Liver (tissue), 9 donors: ENCODE results near the gene ENTHD1. TPM values are rescaled to one million over a fixed set of nuclear protein-coding genes. Genes with fewer than 3 reads are reported as not detected.

Source experiments
- DNase-seq: peaks from one replicate; pipeline ENCODE4 v3.0.0-alpha.2; 2017; ENCODE audit warnings: low spot score
- H3K27ac ChIP-seq, 2 donors: one replicate each; pipeline ENCODE4 v1.7.0; 2013; ENCODE audit warnings: inconsistent platforms in 2 of 2, low read length in 2 of 2, control low read depth in 1 of 2, low read depth in 1 of 2, mild to moderate bottlenecking in 1 of 2
- H3K27me3 ChIP-seq, 4 donors: one replicate each; pipeline versions ENCODE4 v1.6.1 to v1.7.0; 2013; ENCODE audit warnings: low read length in 3 of 4, inconsistent platforms in 1 of 4, mild to moderate bottlenecking in 1 of 4, moderate library complexity in 1 of 4; ENCODE audit not compliant: control insufficient read depth in 4 of 4, insufficient read depth in 4 of 4
- H3K36me3 ChIP-seq, 4 donors: one replicate each; pipeline versions ENCODE4 v1.6.1 to v1.7.0; 2013; ENCODE audit warnings: low read length in 3 of 4, mild to moderate bottlenecking in 3 of 4, low read depth in 1 of 4, moderate library complexity in 1 of 4; ENCODE audit not compliant: control insufficient read depth in 4 of 4, insufficient read depth in 3 of 4
- H3K4me1 ChIP-seq, 4 donors: one replicate each; pipeline versions ENCODE4 v1.6.1 to v1.7.0; 2013; ENCODE audit warnings: low read length in 3 of 4, mild to moderate bottlenecking in 3 of 4, moderate library complexity in 1 of 4; ENCODE audit not compliant: control insufficient read depth in 4 of 4, insufficient read depth in 4 of 4
- H3K4me3 ChIP-seq, 3 donors: one replicate each; pipeline versions ENCODE4 v1.6.1 to v1.7.0; 2013; ENCODE audit warnings: low read length in 3 of 3, control low read depth in 1 of 3, low read depth in 1 of 3, mild to moderate bottlenecking in 1 of 3
- H3K9ac ChIP-seq, 2 donors: one replicate each; pipeline ENCODE4 v1.7.0; 2013; ENCODE audit warnings: low read length in 2 of 2, mild to moderate bottlenecking in 2 of 2, moderate library complexity in 2 of 2, control low read depth in 1 of 2, low read depth in 1 of 2
- H3K9me3 ChIP-seq, 4 donors: one replicate each; pipeline versions ENCODE4 v1.6.1 to v1.7.0; 2013; ENCODE audit warnings: low read length in 3 of 4; ENCODE audit not compliant: control insufficient read depth in 4 of 4
- ATF3 ChIP-seq: IDR thresholded peaks from 2 replicates; pipeline ENCODE4 v1.6.1; 2016; ENCODE audit warnings: antibody characterized with exemption
- CTCF ChIP-seq: fragments of 150-350 bp; IDR thresholded peaks from 2 replicates; pipeline ENCODE4 v1.5.1; 2017; ENCODE audit warnings: improper control_type of control experiment, low read depth, low read length; ENCODE audit not compliant: missing input control
- EGR1 ChIP-seq, 2 donors: IDR thresholded peaks; 2 replicates each; pipeline ENCODE4 v1.6.1; 2016 to 2018; ENCODE audit warnings: antibody characterized with exemption in 2 of 2, low read depth in 2 of 2
- FOXA1 ChIP-seq: IDR thresholded peaks from 2 replicates; pipeline ENCODE4 v1.6.1; 2016; ENCODE audit warnings: antibody characterized with exemption
- FOXA2 ChIP-seq: IDR thresholded peaks from 2 replicates; pipeline ENCODE4 v1.6.1; 2016; ENCODE audit warnings: antibody characterized with exemption
- HNF4A ChIP-seq, 2 donors: conservative IDR thresholded peaks; 2 replicates each; pipeline ENCODE4 v1.6.1; 2016; ENCODE audit warnings: antibody characterized with exemption in 2 of 2, mild to moderate bottlenecking in 2 of 2
- HNF4G ChIP-seq: IDR thresholded peaks from 2 replicates; pipeline ENCODE4 v1.6.1; 2016; ENCODE audit warnings: antibody characterized with exemption
- MAX ChIP-seq: IDR thresholded peaks from 2 replicates; pipeline ENCODE4 v1.6.1; 2016; ENCODE audit warnings: antibody characterized with exemption
- NR2F2 ChIP-seq: IDR thresholded peaks from 2 replicates; pipeline ENCODE4 v1.6.1; 2016; ENCODE audit warnings: antibody characterized with exemption
- RAD21 ChIP-seq, 2 donors: IDR thresholded peaks; 2 replicates each; pipeline ENCODE4 v1.6.1; 2016; ENCODE audit warnings: antibody characterized with exemption in 2 of 2, mild to moderate bottlenecking in 2 of 2
- REST ChIP-seq: IDR thresholded peaks from 2 replicates; pipeline ENCODE4 v1.6.1; 2016; ENCODE audit warnings: antibody characterized with exemption, mild to moderate bottlenecking
- RXRA ChIP-seq, 2 donors: IDR thresholded peaks; 2 replicates each; pipeline ENCODE4 v1.6.1; 2017 to 2018; ENCODE audit warnings: antibody characterized with exemption in 2 of 2, mild to moderate bottlenecking in 1 of 2
- SP1 ChIP-seq: IDR thresholded peaks from 2 replicates; pipeline ENCODE4 v1.6.1; 2018; ENCODE audit warnings: antibody characterized with exemption, mild to moderate bottlenecking
- TAF1 ChIP-seq: conservative IDR thresholded peaks from 2 replicates; pipeline ENCODE4 v1.6.1; 2016; ENCODE audit warnings: antibody characterized with exemption, mild to moderate bottlenecking
- YY1 ChIP-seq: IDR thresholded peaks from 2 replicates; pipeline ENCODE4 v1.6.1; 2016; ENCODE audit warnings: antibody characterized with exemption, mild to moderate bottlenecking
- WGBS: extraction: QIAGEN DNeasy Blood & Tissue Kit; methylation state at CpG from one replicate; pipeline ENCODE4 v1.1.7; 2013; 5-methylcytosine and 5-hydroxymethylcytosine counted together
- polyA plus RNA-seq, 2 donors: library from polyadenylated mRNA; stranded (reverse) in 1 of 2; unstranded in 1 of 2; fragments of 200-250 nt in 1 of 2; fragments of >200 nt in 1 of 2; fragmentation: Nextera tagmentation in 1 of 2; extraction: Ambion mirVana in 1 of 2; gene quantifications; one replicate each; pipeline versions ENCODE4 v1.2.1 to v1.2.3, GENCODE V29; 2013 to 2015
- total RNA-seq, 2 donors: library from RNA; depleted of rRNA; stranded (reverse); fragments of >200 nt; gene quantifications; one replicate each; pipeline ENCODE4 v1.2.3, GENCODE V29; 2014
- donor health status: healthy.
- donor health status: healthy.
- donor health status: healthy.
- donor health status: healthy.
- donor health status: healthy.

The ENTHD1 gene
- total and polyA plus RNA-seq, 4 donors = not detected

- peaks cover 3 to 10% (median 7%) of the 10 kb centered on the region in 4 donors for H3K9me3 ChIP-seq
- no peak overlapping the region for H3K4me3 ChIP-seq
- WGBS = 49% methylated on average over 4 of the region's 4 CpGs
- H3K36me3 ChIP-seq = no peaks in the 10 kb centered on the region
- H3K9ac ChIP-seq = no peak overlapping the region
- no peaks in the 10 kb centered on the region for H3K4me1 ChIP-seq
- no peak overlapping the region for H3K27ac ChIP-seq
- TF ChIP-seq ATF3 (no peak), EGR1 (IDR thresholded peaks at IDR 0.05; ENCODE audit: low read depth in 2 of 2) (no peak), TAF1 (no peak), FOXA1 (no peak), YY1 (no peak), RXRA (IDR thresholded peaks at IDR 0.05) (no peak), MAX (no peak), RAD21 (IDR thresholded peaks at IDR 0.05) (no peak), REST (no peak), NR2F2 (no peak), HNF4A (conservative IDR thresholded peaks at IDR 0.05) (no peak), SP1 (no peak)
- H3K27me3 ChIP-seq = peaks cover 0 to 15% (median 1%) of the 10 kb centered on the region in 4 donors
- no peak for DNase-seq
Observed at GRCh38 chr22:39802682-39803081, 90.9 kb downstream of the ENTHD1 start.

GRCh38 chr22:39800790-39801520 is 92.6 kb downstream of the ENTHD1 start:
- no peak overlapping the region for H3K4me3 ChIP-seq
- H3K27ac ChIP-seq = no peak overlapping the region
- peaks cover 3 to 26% (median 12%) of the 10 kb centered on the region in 4 donors for H3K9me3 ChIP-seq
- no peaks in the 10 kb centered on the region for H3K4me1 ChIP-seq
- WGBS = 24% methylated on average over 2 of the region's 2 CpGs
- H3K9ac ChIP-seq = no peak overlapping the region
- H3K27me3 ChIP-seq = peaks cover 0 to 12% (median 1%) of the 10 kb centered on the region in 4 donors
- no peak for TF ChIP-seq FOXA2
- TF ChIP-seq YY1 = no peak
- TF ChIP-seq RXRA (IDR thresholded peaks at IDR 0.05) = no peak
- TF ChIP-seq FOXA1 = no peak
- TF ChIP-seq REST = no peak
- no peak for TF ChIP-seq HNF4G
- TF ChIP-seq TAF1 = no peak
- no peak for TF ChIP-seq ATF3
- TF ChIP-seq CTCF = no peak
- no peak for TF ChIP-seq HNF4A (conservative IDR thresholded peaks at IDR 0.05)
- DNase-seq = no peak
- no peaks in the 10 kb centered on the region for H3K36me3 ChIP-seq
